IPS-NIHi7 (cell line): ENCODE measurements around the gene FMN2.

ENCODE experiments used
- DNase-seq: peaks from one replicate; pipeline ENCODE4 v3.0.0; 2012; ENCODE audit warnings: mixed read lengths; ENCODE audit errors: extremely low spot score

Gene FMN2

GRCh38 chr1:240098534-240098933 is 6.9 kb downstream of the FMN2 start:
- no peak for DNase-seq

- DNase-seq, result no peak
Measured at GRCh38 chr1:240099329-240099728, 7.6 kb downstream of the FMN2 start.

GRCh38 chr1:240099748-240100147 is 8.1 kb downstream of the FMN2 start:
- no peak for DNase-seq

GRCh38 chr1:240100371-240100934 is 8.8 kb downstream of the FMN2 start:
- DNase-seq, result no peak

GRCh38 chr1:240101306-240101705 is 9.6 kb downstream of the FMN2 start:
- no peak for DNase-seq

GRCh38 chr1:240101737-240102136 is 10.1 kb downstream of the FMN2 start:
- DNase-seq, result no peak

- no peak for DNase-seq
Measured at GRCh38 chr1:240104672-240105071, 13.0 kb downstream of the FMN2 start.

- DNase-seq, result no peak
Measured at GRCh38 chr1:240107058-240107684, 15.5 kb downstream of the FMN2 start.

- DNase-seq, result no peak
Measured at GRCh38 chr1:240109130-240109529, 17.4 kb downstream of the FMN2 start.

GRCh38 chr1:240109920-240110636 is 18.4 kb downstream of the FMN2 start:
- no peak for DNase-seq

- no peak for DNase-seq
Measured at GRCh38 chr1:240111558-240111957, 19.9 kb downstream of the FMN2 start.

GRCh38 chr1:240114222-240114621 is 22.5 kb downstream of the FMN2 start:
- DNase-seq, result no peak

GRCh38 chr1:240115831-240116230 is 24.1 kb downstream of the FMN2 start:
- DNase-seq, result no peak

GRCh38 chr1:240116831-240117769 is 25.4 kb downstream of the FMN2 start:
- no peak for DNase-seq

GRCh38 chr1:240117930-240118329 is 26.2 kb downstream of the FMN2 start:
- no peak for DNase-seq

GRCh38 chr1:240122639-240123613 is 31.2 kb downstream of the FMN2 start:
- peak; percentile 23 for DNase-seq

- no peak for DNase-seq
Measured at GRCh38 chr1:240126821-240127220, 35.1 kb downstream of the FMN2 start.

- no peak for DNase-seq
Measured at GRCh38 chr1:240128366-240128765, 36.7 kb downstream of the FMN2 start.

GRCh38 chr1:240134113-240134512 is 42.4 kb downstream of the FMN2 start:
- DNase-seq, result no peak

GRCh38 chr1:240134596-240134995 is 42.9 kb downstream of the FMN2 start:
- no peak for DNase-seq

GRCh38 chr1:240136402-240136801 is 44.7 kb downstream of the FMN2 start:
- no peak for DNase-seq
